DOHH2 (cell line): ENCODE measurements around the gene SLC35E3.

Experiments used
- CTCF ChIP-seq: fragments of 200-600 bp; sonication (generic); IDR thresholded peaks from one replicate; pipeline ENCODE4 v1.5.1; 2014; ENCODE audit warnings: antibody characterized with exemption, mild to moderate bottlenecking, low read depth, low read length; ENCODE audit not compliant: poor library complexity, severe bottlenecking
- EZH2phosphoT487 ChIP-seq: fragments of 200-600 bp; sonication (generic); IDR thresholded peaks from 2 replicates; pipeline ENCODE4 v1.6.1; 2017; ENCODE audit warnings: borderline replicate concordance, mild to moderate bottlenecking, antibody characterized with exemption, low read length, moderate library complexity, mixed read lengths

GRCh38 chr12:68767191-68767590, 21.2 kb downstream of the SLC35E3 start:
- TF ChIP-seq CTCF (no peak), EZH2phosphoT487 (no peak)
